A172 (cell line): ENCODE measurements around the gene IHH. TPM values are rescaled to one million over a fixed set of nuclear protein-coding genes. Genes with fewer than 3 reads are reported as not detected.

ENCODE experiments used
- DNase-seq: peaks from one replicate; pipeline ENCODE4 v3.0.0-alpha.2; 2015; ENCODE audit warnings: low spot score
- total RNA-seq: library from RNA; depleted of rRNA; stranded (reverse); fragments of >200 nt; shearing (Covaris generic); gene quantifications from 2 replicates; pipeline ENCODE4 v1.2.3, GENCODE V29; 2014

The IHH gene
- total RNA-seq, 1 experiment from 2014 or later: 0.03 TPM

GRCh38 chr2:219076253-219076652 lies 15.5 kb upstream of the IHH start:
- DNase-seq: no peak

GRCh38 chr2:219073413-219074129 lies 12.8 kb upstream of the IHH start:
- DNase-seq: peak; percentile 46

- DNase-seq: no peak
Measured at GRCh38 chr2:219072741-219073250, 12.1 kb upstream of the IHH start.

- peak; percentile 39 for DNase-seq
Measured at GRCh38 chr2:219071131-219071816, 10.6 kb upstream of the IHH start.

- no peak for DNase-seq
Measured at GRCh38 chr2:219065484-219065883, 4.8 kb upstream of the IHH start.

GRCh38 chr2:219062081-219062480 lies 1.4 kb upstream of the IHH start:
- DNase-seq: no peak

- no peak for DNase-seq
Measured at GRCh38 chr2:219059725-219060682, 717 bp downstream of the IHH start.

GRCh38 chr2:219059375-219059724 lies 1.4 kb downstream of the IHH start:
- DNase-seq: no peak

- no peak for DNase-seq
Measured at GRCh38 chr2:219058541-219059374, 2.0 kb downstream of the IHH start.

GRCh38 chr2:219057709-219058540 lies 2.8 kb downstream of the IHH start:
- peak; percentile 45 for DNase-seq

GRCh38 chr2:219056896-219057708 lies 3.6 kb downstream of the IHH start:
- no peak for DNase-seq

GRCh38 chr2:219056176-219056895 lies 4.4 kb downstream of the IHH start:
- no peak for DNase-seq

- DNase-seq: no peak
Measured at GRCh38 chr2:219054956-219055903, 5.5 kb downstream of the IHH start.

- peak; percentile 36 for DNase-seq
Measured at GRCh38 chr2:219049282-219049681, 11.4 kb downstream of the IHH start.

GRCh38 chr2:219045937-219046550 lies 14.7 kb downstream of the IHH start:
- DNase-seq: peak; percentile 41

- DNase-seq: no peak
Measured at GRCh38 chr2:219042750-219043149, 18.0 kb downstream of the IHH start.

- no peak for DNase-seq
Measured at GRCh38 chr2:219042157-219042556, 18.6 kb downstream of the IHH start.
